GM18873 (cell line): ENCODE data around the gene MAML2.

Experiments
- ATAC-seq: cut with Tn5 transposase; IDR thresholded peaks from one replicate; pipeline ENCODE4 v1.9.1; 2021; ENCODE audit warnings: mild to moderate bottlenecking, moderate library complexity, moderate number of reproducible peaks; ENCODE audit not compliant: unreplicated experiment, low FRiP score

Gene MAML2

DNA sequence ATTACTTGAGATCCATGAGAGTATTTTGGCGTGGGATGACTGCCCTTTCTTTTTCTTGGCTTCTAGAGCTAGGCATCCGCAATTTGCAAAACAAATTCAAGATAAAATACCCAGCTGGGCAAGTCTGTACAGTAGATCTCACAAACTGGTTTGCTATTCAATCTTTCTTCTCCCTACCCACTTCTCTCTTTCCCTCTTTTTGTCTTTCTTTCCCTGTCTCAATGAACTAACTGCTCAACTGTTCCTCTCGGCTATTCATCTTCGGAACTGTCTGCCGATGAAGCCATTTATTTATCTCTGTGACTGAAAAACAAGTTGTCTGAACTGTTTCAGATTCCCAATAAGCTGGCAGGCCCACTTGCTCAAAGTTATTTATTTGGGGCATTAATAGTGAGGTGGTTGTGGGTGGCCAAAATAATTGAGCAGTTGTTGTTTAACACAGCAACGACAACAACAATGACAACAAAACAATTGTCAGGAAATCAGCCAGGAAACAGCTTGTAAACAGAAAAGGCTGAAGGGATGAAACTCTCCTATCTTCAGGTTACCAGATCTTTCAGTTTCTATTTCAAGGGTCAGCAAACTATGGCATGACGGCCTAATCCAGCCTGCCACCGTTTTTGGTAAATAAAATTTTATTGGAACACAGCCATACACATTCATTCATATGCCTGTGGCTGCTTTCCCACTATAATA lies 343.1 kb downstream of the MAML2 start:
- no peak for ATAC-seq

DNA sequence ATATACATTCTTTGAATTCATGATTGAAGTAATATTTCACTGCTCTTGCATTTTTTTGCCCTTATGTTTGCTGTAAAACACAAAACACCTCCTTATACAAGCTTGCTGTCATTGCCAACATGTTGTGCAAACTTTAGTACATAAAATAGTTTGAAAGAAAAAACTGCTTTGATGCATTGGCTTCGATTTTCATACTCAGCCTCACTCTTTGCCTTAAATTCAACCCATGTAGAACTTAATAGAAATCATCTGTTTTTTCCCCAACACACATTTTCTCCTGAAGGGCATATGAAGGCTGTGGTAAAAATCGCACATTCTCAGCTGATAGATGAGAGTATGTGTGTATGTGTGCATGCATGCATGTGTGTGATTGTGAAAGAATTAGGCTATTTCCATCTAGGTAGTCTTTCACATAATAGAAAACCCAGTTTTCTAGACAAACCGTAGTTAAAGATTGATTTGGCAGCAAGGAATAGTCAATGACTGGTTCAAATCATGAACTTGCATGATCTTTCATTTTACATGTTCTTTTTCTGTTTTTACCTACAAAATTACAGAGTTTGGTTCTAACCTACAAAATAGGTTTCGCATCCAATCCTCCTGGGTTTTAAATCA lies 346.3 kb downstream of the MAML2 start:
- ATAC-seq, result no peak

DNA sequence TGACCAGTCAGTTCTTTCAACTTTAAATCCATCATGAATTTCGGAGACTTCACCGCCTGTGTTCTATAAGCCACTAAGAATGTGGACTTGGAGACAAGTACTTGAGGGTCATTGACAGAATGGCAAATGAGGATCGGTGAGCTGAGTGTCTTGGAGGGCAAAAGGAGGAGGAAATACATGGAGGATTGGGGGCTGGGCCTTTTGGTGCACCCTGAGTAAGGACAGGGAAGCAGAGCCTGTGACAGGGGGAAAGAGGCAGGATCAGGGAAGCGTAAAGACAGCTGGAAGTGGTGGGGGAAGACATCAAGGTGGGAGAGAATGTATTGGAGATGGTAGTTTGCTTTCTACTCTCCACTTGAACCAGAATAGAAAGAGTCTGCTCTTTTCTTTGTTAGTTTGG lies 348.7 kb downstream of the MAML2 start:
- ATAC-seq, result no peak

DNA sequence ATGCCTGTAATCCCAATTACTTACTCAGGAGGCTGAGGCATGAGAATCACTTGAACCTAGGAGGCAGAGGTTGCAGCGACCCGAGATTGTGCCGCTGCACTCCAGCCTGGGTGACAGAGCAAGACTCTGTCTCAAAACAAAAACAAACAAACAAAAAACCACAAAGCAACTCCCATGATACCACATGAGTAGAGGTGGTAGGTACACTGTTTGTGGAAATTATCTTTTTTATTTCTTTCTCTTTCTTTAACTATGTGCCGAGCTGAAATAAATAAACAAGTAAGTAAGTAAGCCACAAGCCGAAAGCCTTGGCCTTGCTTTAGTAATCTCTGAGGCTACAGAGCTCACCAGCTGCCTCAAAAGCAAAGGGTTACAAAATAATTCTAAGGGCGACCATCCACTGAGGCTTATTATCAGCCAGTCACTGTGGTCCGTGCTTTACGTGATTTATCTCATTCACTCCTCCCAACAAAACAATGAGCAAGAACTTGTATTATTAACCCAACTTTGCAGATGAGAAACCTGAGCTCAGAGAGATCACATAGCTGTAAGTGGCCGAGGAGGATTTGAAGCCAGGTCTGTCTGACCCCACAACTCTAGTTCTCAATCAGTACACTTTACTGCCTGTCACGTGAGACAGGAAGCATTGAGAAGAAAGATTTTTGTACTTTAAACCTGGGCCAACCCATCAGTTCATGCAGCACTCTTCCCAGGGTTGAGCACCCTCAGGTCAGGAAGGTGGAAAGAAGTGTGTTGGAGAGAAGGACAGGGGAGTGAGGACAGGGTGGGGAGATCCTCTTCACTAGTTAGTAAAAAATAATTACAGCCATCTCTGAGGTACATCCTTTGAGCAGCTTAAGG lies 349.3 kb downstream of the MAML2 start:
- no peak for ATAC-seq

DNA sequence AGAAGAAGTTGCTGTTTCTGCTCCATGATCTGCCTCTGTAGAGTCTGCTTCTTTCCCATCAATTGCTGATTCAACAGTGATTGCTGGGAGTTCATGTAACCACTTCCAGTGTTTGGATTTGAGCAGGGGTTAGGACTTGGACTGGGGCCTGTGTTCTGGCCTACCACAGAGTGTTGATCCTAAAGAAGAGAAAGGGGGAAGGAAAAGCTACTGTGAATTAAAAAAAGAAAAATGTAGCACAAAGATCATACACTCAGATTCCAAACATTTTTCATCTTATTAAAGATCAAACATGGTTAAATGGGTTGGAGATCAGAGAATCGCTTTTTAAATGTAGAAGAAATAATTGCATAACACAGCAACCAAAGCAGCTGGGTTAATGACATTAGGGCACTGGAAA lies 351.4 kb downstream of the MAML2 start:
- ATAC-seq, result no peak

DNA sequence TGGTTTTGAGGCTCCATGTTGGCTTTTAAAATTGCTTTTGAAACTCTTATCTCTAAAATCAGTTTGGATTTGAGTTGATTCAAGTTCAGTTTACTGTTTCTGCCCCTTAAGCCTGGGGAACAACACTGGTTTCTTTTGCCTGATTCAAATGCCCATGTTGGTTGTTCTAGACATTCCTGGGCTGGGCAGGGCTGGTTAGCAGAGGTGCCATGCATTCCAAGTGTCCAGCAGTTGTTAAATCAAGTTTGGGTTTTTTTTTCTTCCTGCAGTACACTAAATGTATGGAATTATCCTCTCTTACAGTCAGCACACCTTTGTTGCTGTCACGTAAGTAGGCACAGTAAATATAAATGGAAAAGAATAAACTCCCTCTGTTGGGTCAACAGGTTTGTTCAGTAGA lies 351.9 kb downstream of the MAML2 start:
- ATAC-seq, result no peak

DNA sequence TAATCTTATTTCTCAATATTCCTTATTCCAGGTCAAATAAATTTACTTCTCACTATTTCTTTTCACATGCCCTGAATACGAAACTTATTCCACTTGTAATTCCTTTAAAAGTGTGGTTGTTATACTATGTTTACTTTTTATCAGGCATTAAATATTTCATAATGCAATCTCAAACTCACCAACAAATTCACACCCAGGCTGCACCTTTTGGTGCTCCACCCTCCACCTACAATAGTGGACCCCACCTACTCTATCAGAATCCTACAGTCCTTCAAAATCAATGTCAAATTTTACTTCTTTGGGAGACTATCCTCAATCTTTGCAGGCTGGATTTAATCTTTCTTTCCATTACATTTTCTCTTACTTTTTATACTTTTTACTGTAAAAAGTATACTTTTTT lies 353.2 kb downstream of the MAML2 start:
- no peak for ATAC-seq

DNA sequence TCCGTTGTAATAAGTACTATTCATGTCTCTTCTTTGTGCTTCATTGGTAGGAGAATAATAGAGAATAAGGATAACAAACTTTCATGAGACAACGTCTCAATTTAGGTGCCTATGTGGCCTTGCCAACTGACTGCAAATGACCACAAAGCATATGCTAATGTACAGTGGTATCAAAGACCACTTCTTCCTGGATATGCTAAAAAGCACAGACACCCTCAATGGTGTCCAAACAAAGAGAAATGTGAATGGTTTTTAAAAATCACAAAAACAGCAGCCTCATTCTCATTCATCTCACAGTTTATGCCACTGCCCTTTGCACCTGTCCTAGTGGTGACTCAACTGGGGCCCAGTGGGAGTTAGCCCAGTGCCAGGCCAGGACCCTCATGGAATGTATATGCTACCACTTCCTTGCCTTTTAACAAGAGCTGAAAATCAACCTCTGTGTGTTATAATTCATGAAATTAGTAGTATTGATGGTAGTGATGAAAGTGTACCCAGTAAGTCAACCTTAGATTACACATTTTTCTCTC lies 353.9 kb downstream of the MAML2 start:
- no peak for ATAC-seq

DNA sequence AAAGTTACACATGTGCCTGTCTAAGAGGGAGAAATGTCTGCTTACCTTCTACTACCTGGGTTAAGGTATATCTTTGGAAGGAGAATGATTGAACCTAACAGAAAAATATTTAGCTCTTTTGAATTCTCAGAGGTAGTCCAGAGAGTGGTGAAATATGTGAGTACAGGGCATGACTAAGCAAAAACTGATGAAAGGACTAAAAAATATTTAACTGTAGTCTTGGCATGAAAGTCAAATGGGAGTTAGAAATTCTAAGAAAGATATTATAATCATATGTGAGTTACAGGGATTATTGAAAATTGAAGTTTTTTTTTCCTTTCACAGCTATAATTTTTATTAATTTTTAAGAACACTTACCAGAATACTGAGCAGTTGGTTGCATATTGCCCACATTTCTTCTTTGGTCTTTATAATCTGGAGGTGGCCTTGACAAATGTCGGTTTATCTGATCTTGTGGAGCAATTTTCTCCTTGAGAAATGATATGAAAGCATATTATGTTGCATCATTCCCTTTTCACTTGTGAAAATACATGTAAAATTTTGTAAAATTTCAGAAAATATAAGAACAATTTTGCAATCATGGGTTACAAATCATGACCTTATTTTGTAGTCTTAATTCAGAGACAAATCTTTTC lies 357.7 kb downstream of the MAML2 start:
- no peak for ATAC-seq

DNA sequence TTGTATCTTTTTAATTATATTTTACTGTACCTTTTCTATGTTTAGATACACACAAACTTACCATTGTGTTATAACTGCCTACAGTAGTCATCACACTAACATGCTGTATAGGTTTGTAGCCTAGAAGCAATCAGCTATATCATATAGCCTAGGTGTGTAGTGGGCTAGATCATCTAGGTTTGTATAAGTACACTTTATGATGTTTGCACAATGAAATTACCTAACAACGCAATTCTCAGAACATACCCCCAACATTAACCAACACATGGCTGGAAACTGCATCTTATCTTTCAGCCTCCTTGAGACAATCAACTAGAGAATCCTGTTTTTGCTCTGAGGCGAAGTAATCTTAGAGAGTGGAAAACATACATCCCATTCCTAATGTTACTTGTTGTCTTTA lies 358.9 kb downstream of the MAML2 start:
- no peak for ATAC-seq

DNA sequence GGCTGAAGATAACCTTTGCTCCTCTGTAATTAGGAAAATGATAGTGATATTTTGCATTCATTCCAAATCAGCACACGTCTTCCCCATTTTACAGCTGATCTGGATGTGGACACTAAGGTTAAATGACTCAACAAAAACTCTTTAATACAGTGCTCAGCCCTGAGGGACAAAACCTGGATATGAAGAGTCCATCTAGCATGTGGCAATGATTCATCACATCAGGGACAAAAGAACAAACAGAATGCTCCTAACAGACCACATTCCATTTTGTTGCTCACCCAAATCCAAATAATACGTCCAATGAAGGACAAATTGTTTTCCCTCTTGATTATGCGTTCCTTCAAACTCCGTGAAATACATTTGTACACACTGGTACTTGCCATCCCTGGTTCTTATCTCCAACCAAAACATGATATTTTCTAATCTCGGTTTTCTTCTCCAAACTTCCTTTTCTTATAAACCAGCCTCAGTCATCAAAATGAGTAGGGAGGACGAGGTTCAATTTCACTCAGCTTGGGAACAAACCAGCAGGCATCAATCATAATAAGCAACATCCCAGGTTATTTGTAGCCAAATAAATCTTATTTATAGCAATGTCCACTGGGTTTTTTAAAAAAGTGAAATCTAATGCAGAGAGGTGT lies 365.3 kb downstream of the MAML2 start:
- ATAC-seq, result no peak

DNA sequence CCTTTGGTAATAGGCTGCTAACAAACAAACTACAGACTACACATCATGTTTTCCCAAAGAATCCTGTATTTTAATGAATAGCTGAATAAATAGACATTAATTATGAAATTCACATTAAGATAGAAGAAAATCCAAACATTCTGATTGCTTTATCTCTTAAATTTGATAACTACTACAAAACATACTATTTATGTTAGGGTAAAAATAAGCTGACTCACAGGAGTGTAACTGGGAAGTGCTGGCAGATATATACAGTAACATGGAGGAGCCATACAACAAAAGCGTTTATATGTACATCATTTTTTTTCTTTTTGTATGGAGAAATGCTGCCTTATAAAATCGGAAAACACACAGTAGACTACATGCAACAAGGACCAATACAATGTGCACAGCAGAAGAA lies 366.4 kb downstream of the MAML2 start:
- no peak for ATAC-seq

DNA sequence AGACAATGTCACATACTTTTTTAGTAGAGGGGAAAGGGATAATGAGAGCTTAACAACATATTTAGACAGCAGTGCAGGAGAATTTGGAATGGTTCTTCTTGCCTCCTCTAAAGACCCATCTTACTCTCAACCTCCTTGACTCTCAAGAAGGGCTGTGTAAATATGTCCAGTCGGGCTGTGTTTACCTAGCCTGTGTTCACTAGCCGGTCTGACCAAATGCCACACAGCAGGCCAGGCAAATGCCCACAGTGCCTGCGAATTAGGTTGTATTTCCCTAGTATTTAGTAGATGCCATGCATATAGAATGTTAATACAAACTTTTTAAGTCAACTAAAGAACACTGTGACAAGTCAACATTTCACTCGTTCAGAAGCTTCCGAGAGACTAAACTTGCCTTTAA lies 367.7 kb downstream of the MAML2 start:
- ATAC-seq, result no peak

DNA sequence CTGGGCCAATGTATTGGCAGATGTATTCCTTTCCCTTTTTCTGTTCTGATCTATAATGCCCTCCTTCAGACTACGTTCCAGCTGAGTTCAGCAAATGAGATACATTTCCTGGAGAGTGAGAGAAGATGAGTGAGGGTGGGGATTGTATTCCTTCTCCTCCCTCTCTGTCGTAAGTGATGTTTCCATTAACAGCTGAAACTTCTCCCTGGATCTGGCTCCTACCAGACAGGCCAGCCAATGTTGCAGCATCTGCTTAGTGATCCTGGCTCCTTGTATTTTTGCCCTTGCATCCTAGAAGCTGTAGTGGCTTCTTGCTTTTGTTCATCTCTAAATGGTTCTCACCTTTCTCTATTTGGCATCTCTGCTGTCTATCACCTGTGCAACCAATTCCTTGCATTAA lies 370.9 kb downstream of the MAML2 start:
- ATAC-seq, result no peak

DNA sequence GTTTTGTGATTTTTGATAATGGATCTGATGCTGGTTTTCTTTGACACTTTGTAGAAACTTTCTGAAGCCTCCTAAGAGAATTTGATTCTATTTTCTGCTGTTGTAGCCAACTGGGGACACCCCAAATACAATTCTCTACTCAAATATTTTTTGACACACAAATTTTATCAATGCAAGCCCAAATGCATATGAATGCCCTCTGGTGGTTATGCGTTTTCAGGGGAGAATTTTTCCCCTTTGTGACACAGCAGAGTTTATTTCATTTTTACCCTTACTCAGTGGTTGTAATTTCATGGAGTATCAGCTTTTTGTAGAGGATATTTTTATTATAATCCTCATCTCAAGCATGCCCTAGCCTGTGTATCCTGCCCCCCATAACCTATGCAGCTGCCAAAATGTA lies 374.4 kb downstream of the MAML2 start:
- ATAC-seq, result no peak

DNA sequence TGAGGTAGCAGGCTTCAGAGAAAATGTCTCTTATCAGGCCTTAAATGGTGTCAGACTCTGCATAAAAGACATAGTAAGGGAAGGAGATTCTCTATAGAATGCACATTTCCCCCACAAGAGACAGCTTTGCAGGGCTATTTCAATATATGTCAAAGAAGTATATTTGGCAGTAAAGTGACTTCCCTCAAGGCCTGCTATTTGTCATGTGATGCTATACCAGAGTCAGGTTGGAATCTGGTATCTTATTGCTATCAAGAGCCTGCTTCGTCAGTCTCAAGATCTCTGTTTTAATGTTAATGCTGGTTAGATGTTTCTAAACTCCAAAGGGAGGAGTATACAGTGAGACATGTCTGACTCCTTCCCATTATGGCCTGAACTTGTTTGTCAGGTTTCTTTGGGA lies 378.7 kb downstream of the MAML2 start:
- no peak for ATAC-seq

DNA sequence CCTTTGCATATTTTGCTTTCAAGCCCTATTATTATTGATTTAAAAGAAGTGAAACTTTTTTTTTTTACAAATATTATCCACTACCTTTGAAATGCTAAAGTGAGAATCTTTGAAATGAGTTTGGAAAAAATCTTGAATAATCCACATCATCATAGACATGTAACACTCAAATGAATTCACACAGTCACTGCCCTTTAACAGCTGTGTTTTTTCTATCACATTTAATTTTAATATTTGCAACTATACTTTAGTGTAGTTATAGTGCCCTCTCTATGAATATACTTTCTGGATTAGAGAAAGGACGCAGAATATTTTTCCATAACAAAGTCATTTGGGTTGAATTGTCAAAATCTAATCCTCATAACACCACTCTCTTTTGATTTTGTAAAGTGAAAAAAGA lies 381.2 kb downstream of the MAML2 start:
- ATAC-seq, result no peak

DNA sequence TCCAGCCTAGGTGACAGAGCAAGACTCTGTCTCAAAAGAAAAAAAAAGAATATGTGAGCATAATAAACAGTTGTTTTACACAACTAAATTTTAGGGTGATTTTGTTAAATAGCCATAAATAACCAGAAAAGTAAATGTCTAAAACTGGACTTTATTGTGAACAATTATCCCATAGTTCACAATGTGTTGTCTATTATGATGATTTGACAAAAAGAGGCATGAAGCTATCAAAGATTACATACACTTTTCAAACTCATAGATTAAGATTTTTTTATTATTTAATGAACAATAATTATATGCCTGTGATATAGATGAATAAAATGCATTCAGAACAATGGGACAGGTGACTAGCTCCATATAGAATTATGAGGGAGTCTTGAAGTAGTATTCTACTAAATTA lies 392.1 kb downstream of the MAML2 start:
- no peak for ATAC-seq

DNA sequence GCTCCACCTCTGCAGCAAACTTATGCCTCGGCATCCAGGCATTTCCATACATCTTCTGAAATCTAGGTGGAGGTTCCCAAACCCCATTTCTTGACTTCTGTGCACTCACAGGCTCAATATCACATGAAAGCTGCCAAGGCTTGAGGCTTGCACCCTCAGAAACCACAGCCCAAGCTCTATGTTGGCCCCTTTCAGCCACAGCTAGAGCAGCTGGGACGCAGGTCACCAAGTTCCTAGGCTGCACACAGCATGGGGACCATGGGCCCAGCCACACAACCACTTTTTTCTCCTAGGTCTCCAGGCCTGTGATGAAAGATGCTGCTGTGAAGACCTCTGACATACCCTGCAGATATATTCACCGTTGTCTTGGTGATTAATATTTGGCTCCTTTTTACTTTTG lies 394.4 kb downstream of the MAML2 start:
- ATAC-seq, result no peak

DNA sequence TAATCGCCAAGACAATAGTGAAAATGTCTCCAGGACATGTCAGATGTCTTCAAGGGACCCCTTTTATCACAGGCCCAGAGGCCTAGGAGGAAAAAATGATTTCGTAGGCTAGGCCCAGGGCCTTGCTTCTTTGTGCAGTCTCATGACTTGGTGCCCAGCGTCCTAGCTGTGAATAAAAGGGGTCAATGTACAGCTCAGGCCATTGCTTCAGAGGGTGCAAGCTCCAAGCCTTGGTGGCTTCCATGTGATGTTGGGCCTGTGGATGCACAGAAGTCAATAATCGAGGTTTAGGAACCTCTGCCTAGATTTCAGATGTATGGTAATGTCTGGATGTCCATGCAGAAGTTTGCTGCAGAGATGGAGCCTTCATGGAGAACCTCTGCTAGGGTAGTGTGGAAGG lies 398.4 kb downstream of the MAML2 start:
- no peak for ATAC-seq
